PC-9 (cell line): ENCODE measurements around the gene IP6K2. TPM values are rescaled to one million over a fixed set of nuclear protein-coding genes. Genes with fewer than 3 reads are reported as not detected.

ENCODE experiments used
- BruUV-seq: library from RNA; stranded (reverse); fragments of 400-500 nt; replicated peaks from 2 replicates; lab custom pipeline; 2021; lab: Mats Ljungman, UMichigan
- CTCF ChIA-PET: fragments of 300-600 bp; sonication (Branson Sonifier 250); formaldehyde crosslinking; loops from one replicate; lab custom pipeline; 2022; ENCODE audit warnings: antibody characterized with exemption; lab: Charles Lee
- POLR2A ChIA-PET: fragments of 300-600 bp; sonication (Branson Sonifier 250); formaldehyde crosslinking; loops from one replicate; lab custom pipeline; 2022; ENCODE audit warnings: antibody characterized with exemption; ENCODE audit not compliant: unreplicated experiment; lab: Charles Lee
- DNase-seq, 2 experiments: peaks; one replicate each; pipeline versions ENCODE4 v3.0.0 to v3.0.0-alpha.2; 2015 to 2022; ENCODE audit warnings: mixed read lengths in 1 of 2
- H2AFZ ChIP-seq: fragments of 200-600 bp; sonication (generic); 2 replicates; pipeline ENCODE4 v1.8.1; 2017; ENCODE audit warnings: antibody characterized with exemption
- H3F3A ChIP-seq: fragments of 200-600 bp; sonication (generic); 2 replicates; pipeline ENCODE4 v1.8.1; 2017; ENCODE audit warnings: antibody characterized with exemption, mild to moderate bottlenecking, low read depth; ENCODE audit not compliant: insufficient read depth
- H3K27ac ChIP-seq: fragments of 200-600 bp; sonication (generic); 2 replicates; pipeline ENCODE4 v1.6.1; 2016; ENCODE audit warnings: mixed run types
- H3K27me3 ChIP-seq: fragments of 200-600 bp; sonication (generic); 2 replicates; pipeline ENCODE4 v1.6.1; 2016; ENCODE audit warnings: low read depth, mixed run types; ENCODE audit not compliant: insufficient read depth
- H3K36me3 ChIP-seq: fragments of 200-600 bp; sonication (generic); 2 replicates; pipeline ENCODE4 v1.6.1; 2016; ENCODE audit warnings: low read depth, mixed run types
- H3K4me1 ChIP-seq: fragments of 200-600 bp; sonication (generic); replicated peaks from 2 replicates; pipeline ENCODE4 v1.6.1; 2016; ENCODE audit warnings: mixed run types; ENCODE audit not compliant: insufficient read depth
- H3K4me2 ChIP-seq: fragments of 200-600 bp; sonication (generic); 2 replicates; pipeline ENCODE4 v1.6.1; 2017; ENCODE audit warnings: mixed run types
- H3K4me3 ChIP-seq: fragments of 200-600 bp; sonication (generic); 2 replicates; pipeline ENCODE4 v1.6.1; 2016; ENCODE audit warnings: mixed run types
- H3K79me2 ChIP-seq: fragments of 200-600 bp; sonication (generic); 2 replicates; pipeline ENCODE4 v1.6.1; 2017; ENCODE audit warnings: low read depth, mixed run types
- H3K9me2 ChIP-seq: fragments of 200-600 bp; sonication (generic); 2 replicates; pipeline ENCODE4 v1.8.1; 2017; ENCODE audit warnings: mild to moderate bottlenecking; ENCODE audit not compliant: insufficient read depth
- H3K9me3 ChIP-seq: fragments of 200-600 bp; sonication (generic); 2 replicates; pipeline ENCODE4 v1.8.1; 2016; ENCODE audit warnings: low read depth; ENCODE audit not compliant: insufficient read depth
- H4K20me1 ChIP-seq: fragments of 200-600 bp; sonication (generic); 2 replicates; pipeline ENCODE4 v1.8.1; 2017; ENCODE audit not compliant: insufficient read depth
- EZH2 ChIP-seq: fragments of 200-600 bp; sonication (generic); IDR thresholded peaks from 2 replicates; pipeline ENCODE4 v1.8.0; 2017; ENCODE audit warnings: antibody characterized with exemption, low read depth
- intact Hi-C: fragments of 100-400 bp; cut with micrococcal nuclease; formaldehyde crosslinking; loops from one replicate; pipeline ENCODE4 v1.10.0; 2022; ENCODE audit not compliant: unreplicated experiment
- total RNA-seq: library from RNA; stranded (reverse); gene quantifications from 2 replicates; pipeline ENCODE4 v1.2.3, GENCODE V29; 2021
- TF ChIP-seq, protein P1 (sequence below): fragments of 200-600 bp; sonication (generic); conservative IDR thresholded peaks from 2 replicates; pipeline ENCODE4 v1.6.1; 2017; ENCODE audit warnings: mixed run types, antibody characterized with exemption, mild to moderate bottlenecking, moderate library complexity

Gene IP6K2
- total RNA-seq, 1 experiment from 2014 or later = 123 TPM

DNA sequence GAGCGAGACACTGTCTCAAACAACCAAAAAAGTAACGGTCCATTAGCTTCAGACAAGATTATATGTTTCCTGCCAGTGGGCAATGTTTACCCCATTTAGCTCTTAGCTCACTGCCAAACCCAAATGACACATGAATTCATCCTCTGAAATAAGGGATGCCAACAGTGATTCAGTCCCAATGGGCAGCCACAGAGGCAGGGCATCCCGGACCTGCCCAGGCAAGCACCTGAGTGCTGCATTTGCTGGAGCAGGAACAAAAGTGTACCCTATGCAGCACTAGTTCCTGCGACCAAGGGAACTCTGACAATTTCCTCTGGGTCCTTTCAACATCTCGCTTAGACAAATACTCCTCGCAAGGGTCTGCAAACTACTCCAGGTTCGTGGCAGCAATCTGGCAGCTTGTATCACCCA is 8.0 kb downstream of the IP6K2 start:
- H2AFZ ChIP-seq = no peak overlapping the region
- no peak overlapping the region for H3K4me3 ChIP-seq
- no peaks in the 10 kb centered on the region for H3K9me2 ChIP-seq
- H3K4me1 ChIP-seq = no peaks in the 10 kb centered on the region
- ChIA-PET CTCF (no interaction called here), POLR2A (interaction anchor here (0.7 kb wide), 1 partner anchor 13 kb away, joined by 7 read pairs; no protein-coding TSS in a partner anchor)
- peaks cover 93% of the 10 kb centered on the region for H3K79me2 ChIP-seq
- H3F3A ChIP-seq = no peaks in the 10 kb centered on the region
- peaks cover 11% of the 10 kb centered on the region for H3K36me3 ChIP-seq
- TF ChIP-seq EZH2 = no peak
- TF ChIP-seq, protein P1, sequence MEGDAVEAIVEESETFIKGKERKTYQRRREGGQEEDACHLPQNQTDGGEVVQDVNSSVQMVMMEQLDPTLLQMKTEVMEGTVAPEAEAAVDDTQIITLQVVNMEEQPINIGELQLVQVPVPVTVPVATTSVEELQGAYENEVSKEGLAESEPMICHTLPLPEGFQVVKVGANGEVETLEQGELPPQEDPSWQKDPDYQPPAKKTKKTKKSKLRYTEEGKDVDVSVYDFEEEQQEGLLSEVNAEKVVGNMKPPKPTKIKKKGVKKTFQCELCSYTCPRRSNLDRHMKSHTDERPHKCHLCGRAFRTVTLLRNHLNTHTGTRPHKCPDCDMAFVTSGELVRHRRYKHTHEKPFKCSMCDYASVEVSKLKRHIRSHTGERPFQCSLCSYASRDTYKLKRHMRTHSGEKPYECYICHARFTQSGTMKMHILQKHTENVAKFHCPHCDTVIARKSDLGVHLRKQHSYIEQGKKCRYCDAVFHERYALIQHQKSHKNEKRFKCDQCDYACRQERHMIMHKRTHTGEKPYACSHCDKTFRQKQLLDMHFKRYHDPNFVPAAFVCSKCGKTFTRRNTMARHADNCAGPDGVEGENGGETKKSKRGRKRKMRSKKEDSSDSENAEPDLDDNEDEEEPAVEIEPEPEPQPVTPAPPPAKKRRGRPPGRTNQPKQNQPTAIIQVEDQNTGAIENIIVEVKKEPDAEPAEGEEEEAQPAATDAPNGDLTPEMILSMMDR = no peak
- H3K4me2 ChIP-seq = no peak overlapping the region
- DNase-seq = no peak
- H3K27me3 ChIP-seq = no peaks in the 10 kb centered on the region
- peaks cover 81% of the 10 kb centered on the region for H4K20me1 ChIP-seq
- no TSS peak for BruUV-seq
- intact Hi-C loops = no loop called here
- H3K27ac ChIP-seq = no peak overlapping the region
- H3K9me3 ChIP-seq = no peaks in the 10 kb centered on the region

DNA sequence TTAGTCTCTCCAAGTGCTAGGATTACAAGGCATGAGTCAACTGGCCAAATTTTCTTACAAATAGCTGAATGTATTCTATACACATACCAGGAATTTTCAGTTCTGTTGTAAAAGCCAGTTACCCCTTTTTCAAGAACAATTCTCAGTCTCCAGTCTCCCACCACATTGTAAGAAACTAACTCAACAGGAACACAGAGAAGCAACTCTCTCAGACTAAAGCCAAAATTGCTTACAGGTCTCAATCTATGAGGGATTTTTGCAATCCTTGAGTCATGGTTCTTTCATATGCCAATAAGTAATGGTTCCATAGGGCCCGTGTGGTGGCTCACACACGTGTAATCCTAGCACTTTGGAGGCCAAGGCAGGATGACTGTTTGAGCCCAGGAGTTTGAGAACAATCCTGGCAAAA is 8.5 kb downstream of the IP6K2 start:
- H3K27me3 ChIP-seq = no peaks in the 10 kb centered on the region
- ChIA-PET CTCF (no interaction called here), POLR2A (interaction anchor here (0.6 kb wide), 1 partner anchor 8 kb away, joined by 5 read pairs; no protein-coding TSS in a partner anchor)
- no peak for DNase-seq
- H2AFZ ChIP-seq = no peak overlapping the region
- intact Hi-C loops = no loop called here
- H3K4me3 ChIP-seq = no peak overlapping the region
- no peak overlapping the region for H3K27ac ChIP-seq
- H4K20me1 ChIP-seq = peaks cover 80% of the 10 kb centered on the region
- no peaks in the 10 kb centered on the region for H3F3A ChIP-seq
- no peaks in the 10 kb centered on the region for H3K9me2 ChIP-seq
- no peak overlapping the region for H3K4me2 ChIP-seq
- TF ChIP-seq, protein P1 = no peak
- no peak for TF ChIP-seq EZH2
- H3K79me2 ChIP-seq = peaks cover 93% of the 10 kb centered on the region
- H3K36me3 ChIP-seq = peaks cover 9% of the 10 kb centered on the region; the same call in 1 of the 2 replicates
- H3K4me1 ChIP-seq = no peaks in the 10 kb centered on the region
- no TSS peak for BruUV-seq
- no peaks in the 10 kb centered on the region for H3K9me3 ChIP-seq

DNA sequence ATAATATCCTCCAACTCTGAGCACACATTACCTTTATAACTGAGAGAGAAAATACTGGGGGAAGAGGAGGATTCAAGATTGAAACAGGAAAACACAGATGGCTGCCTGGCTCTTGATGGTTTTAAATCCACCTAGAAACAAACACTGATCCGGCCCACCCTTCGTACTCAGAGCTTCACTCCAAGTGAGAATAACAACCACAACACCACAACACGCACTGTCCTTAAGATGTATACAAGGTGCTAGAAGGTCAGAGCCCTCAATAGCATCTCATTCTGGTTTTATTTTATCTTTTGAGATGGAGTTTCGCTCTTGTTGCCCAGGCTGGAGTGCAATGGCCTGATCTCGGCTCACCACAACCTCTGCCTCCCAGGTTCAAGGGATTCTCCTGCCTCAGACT is 9.9 kb downstream of the IP6K2 start:
- POLR2A ChIA-PET = no interaction called here
- peaks cover 9% of the 10 kb centered on the region for H3K36me3 ChIP-seq
- peaks cover 6% of the 10 kb centered on the region; the same call in 1 of the 2 replicates for H3F3A ChIP-seq
- BruUV-seq = no TSS peak
- peaks cover 83% of the 10 kb centered on the region for H4K20me1 ChIP-seq
- CTCF ChIA-PET = no interaction called here
- DNase-seq = no peak
- no peak overlapping the region for H3K27ac ChIP-seq
- no peaks in the 10 kb centered on the region for H3K4me1 ChIP-seq
- TF ChIP-seq, protein P1 = no peak
- no peak for TF ChIP-seq EZH2
- no peak overlapping the region for H3K4me3 ChIP-seq
- no peak overlapping the region for H2AFZ ChIP-seq
- H3K9me3 ChIP-seq = no peaks in the 10 kb centered on the region
- no peak overlapping the region for H3K4me2 ChIP-seq
- no peaks in the 10 kb centered on the region for H3K9me2 ChIP-seq
- intact Hi-C loops = no loop called here
- no peaks in the 10 kb centered on the region for H3K27me3 ChIP-seq
- peaks cover 93% of the 10 kb centered on the region for H3K79me2 ChIP-seq
